Fibroblast of pulmonary artery (primary cell): Measurements from ENCODE around the gene SYT1.
A peak's percentile ranks its signal among the peaks of the same experiment; 100 is the strongest.

Experiments
- DNase-seq: peaks from one replicate; pipeline ENCODE4 v3.0.0-alpha.2; 2010; ENCODE audit warnings: low read depth
- H3K4me3 ChIP-seq: replicated peaks from 2 replicates; pipeline ENCODE4 v1.5.1; 2011; ENCODE audit warnings: low read depth, mild to moderate bottlenecking, control low read depth, low read length, moderate library complexity
- TF ChIP-seq, protein P1 (sequence below): IDR thresholded peaks from 2 replicates; pipeline ENCODE4 v1.5.1; 2011; ENCODE audit warnings: mild to moderate bottlenecking, control low read depth, low read length, inconsistent platforms; ENCODE audit errors: missing control alignments

Gene SYT1

GRCh38 chr12:79046021-79046420 lies 181.4 kb downstream of the SYT1 start:
- DNase-seq: no peak
- TF ChIP-seq, protein P1, sequence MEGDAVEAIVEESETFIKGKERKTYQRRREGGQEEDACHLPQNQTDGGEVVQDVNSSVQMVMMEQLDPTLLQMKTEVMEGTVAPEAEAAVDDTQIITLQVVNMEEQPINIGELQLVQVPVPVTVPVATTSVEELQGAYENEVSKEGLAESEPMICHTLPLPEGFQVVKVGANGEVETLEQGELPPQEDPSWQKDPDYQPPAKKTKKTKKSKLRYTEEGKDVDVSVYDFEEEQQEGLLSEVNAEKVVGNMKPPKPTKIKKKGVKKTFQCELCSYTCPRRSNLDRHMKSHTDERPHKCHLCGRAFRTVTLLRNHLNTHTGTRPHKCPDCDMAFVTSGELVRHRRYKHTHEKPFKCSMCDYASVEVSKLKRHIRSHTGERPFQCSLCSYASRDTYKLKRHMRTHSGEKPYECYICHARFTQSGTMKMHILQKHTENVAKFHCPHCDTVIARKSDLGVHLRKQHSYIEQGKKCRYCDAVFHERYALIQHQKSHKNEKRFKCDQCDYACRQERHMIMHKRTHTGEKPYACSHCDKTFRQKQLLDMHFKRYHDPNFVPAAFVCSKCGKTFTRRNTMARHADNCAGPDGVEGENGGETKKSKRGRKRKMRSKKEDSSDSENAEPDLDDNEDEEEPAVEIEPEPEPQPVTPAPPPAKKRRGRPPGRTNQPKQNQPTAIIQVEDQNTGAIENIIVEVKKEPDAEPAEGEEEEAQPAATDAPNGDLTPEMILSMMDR: no peak
- H3K4me3 ChIP-seq: no peak overlapping the region

DNA sequence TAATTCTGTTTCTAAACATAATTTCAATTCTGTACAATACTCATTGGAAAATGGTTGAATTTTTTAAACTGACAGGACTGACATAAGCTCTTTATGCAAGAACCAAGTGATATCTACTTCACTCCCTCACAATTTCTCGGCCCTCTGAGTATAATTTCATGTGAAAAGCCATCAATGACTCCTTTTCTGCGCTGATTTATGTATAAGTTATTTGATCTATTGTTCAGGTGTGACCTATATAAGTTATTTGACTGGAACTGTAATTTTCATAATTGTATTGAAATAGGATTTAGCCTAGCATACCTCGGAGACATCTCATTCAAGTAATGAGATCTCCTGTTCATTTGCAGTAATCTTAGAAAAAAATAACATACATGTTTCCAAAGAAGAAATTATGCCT lies 184.4 kb downstream of the SYT1 start:
- TF ChIP-seq, protein P1: no peak
- DNase-seq: no peak
- no peak overlapping the region for H3K4me3 ChIP-seq

DNA sequence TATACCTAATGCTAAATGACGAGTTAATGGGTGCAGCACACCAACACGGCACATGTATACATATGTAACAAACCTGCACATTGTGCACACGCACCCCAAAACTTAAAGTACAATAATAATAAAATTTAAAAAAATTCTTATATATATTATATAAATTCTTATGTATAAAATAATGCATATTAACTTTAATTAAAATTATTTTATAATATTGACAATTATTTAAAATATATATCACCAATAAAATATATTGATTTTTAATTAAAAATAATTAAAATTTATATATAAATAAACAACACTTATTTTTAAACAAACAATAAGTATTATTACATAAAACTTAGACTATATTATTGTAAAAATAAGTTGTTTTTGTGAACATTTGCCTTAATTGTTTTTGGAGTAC lies 188.8 kb downstream of the SYT1 start:
- no peak overlapping the region for H3K4me3 ChIP-seq
- TF ChIP-seq, protein P1: no peak
- no peak for DNase-seq

- TF ChIP-seq, protein P1: no peak
- H3K4me3 ChIP-seq: no peak overlapping the region
- peak; percentile 84 for DNase-seq
Observed at GRCh38 chr12:79055926-79056674, 191.5 kb downstream of the SYT1 start.

DNA sequence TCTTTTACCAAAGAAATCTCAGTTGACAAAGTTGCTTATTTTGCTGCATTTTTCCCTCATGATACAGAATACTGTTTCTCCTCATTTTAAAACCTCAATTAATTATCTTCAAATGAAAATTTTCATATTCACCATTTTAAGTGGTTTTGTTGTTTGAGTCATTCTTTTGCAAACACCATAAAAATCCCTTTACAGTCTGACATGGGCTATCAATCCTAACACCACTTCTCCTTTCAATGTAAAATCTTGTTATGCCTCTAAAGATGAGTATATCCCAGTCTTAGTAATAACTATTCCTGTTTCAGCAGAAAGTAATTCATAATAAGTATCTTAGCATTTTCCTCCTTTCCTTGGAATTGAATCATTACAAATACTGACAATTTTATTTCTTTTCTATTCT lies 192.2 kb downstream of the SYT1 start:
- TF ChIP-seq, protein P1: no peak
- no peak overlapping the region for H3K4me3 ChIP-seq
- peak; percentile 10 for DNase-seq

- no peak overlapping the region for H3K4me3 ChIP-seq
- TF ChIP-seq, protein P1: no peak
- DNase-seq: no peak
Observed at GRCh38 chr12:79057540-79057939, 193.0 kb downstream of the SYT1 start.

DNA sequence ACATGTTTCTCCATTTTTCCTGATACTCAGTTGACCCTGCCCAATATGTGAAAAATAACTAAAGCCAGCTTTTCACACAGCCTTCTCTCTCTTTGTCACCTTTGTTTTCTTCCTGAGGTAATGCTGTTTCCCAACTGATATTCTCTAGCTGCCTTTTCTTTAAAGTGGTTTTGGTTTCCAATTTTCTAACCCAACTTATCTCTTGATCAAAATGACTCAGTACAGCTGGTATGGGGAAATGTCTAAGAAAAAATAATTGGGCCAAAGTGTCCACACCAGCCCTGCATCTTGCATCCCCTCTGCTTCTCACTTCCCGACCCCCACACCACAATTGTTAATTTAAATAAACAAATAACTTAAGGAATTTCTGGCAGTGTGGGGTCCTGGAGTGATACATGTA lies 193.8 kb downstream of the SYT1 start:
- DNase-seq: peak; percentile 61
- TF ChIP-seq, protein P1: no peak
- no peak overlapping the region for H3K4me3 ChIP-seq
